ENCODE data around the gene OR4D6. TPM values are rescaled to one million over a fixed set of nuclear protein-coding genes. Genes with fewer than 3 reads are reported as not detected.

Gene OR4D6
- total RNA-seq (2014; rRNA removed; shearing (Covaris generic)) (not detected in 2 replicates), polyA plus RNA-seq (2016; fragmentation: Nextera tagmentation; extraction: Ambion mirVana) (not detected in 2 replicates)

GRCh38 chr11:59456661-59457060, at the start of gene OR4D6:
Gene OR4D6 (plus strand): TSS chr11:59456961. CDS start chr11:59456961, 0 bp downstream.
- in situ Hi-C loops (cut with MboI): no loop called here
- Histone ChIP-seq H3K4me3 (no peak within 1 kb of the TSS), H3K4me1 (ENCODE audit: insufficient read depth) (no peaks in the 10 kb centered on the region), H3K9me3 (ENCODE audit: low read depth) (no peaks in the 10 kb centered on the region), H3K79me2 (ENCODE audit: insufficient read depth) (no peaks in the 10 kb centered on the region), H3K27me3 (replicated peaks; ENCODE audit: insufficient read depth) (no peaks in the 10 kb centered on the region; the same call in 1 of the 2 replicates), H3F3A (ENCODE audit: insufficient read depth) (no peaks in the 10 kb centered on the region), H4K20me1 (ENCODE audit: insufficient read depth) (no peaks in the 10 kb centered on the region), H3K4me2 (ENCODE audit: unreplicated experiment) (no peak within 1 kb of the TSS), H3K9me2 (ENCODE audit: insufficient read depth) (no peaks in the 10 kb centered on the region), H2AFZ (no peak within 1 kb of the TSS), H3K36me3 (ENCODE audit: low read depth) (no peaks in the 10 kb centered on the region), H3K27ac (no peak within 1 kb of the TSS), H3K9ac (no peak within 1 kb of the TSS)
- DNase-seq: no peak
- TF ChIP-seq EZH2phosphoT487 (IDR thresholded peaks at IDR 0.05; ENCODE audit: insufficient read depth, low read depth) (no peak), EZH2 (IDR thresholded peaks at IDR 0.05; ENCODE audit: insufficient read depth, poor library complexity, severe bottlenecking) (no peak)
- 3 to 8% methylated on average over 2 of the region's 2 CpGs for WGBS, 2 experiments (ENCODE audit: low coverage in 1 of 2, low lambda C conversion rate in 2 of 2, missing lambda C conversion rate in 2 of 2)

GRCh38 chr11:59413646-59414045, 43.1 kb upstream of the OR4D6 start:
- WGBS, 2 experiments (ENCODE audit: low coverage in 1 of 2, low lambda C conversion rate in 2 of 2, missing lambda C conversion rate in 2 of 2): 8 to 19% methylated on average over 2 of the region's 2 CpGs

GRCh38 chr11:59415111-59415510, 41.6 kb upstream of the OR4D6 start:
- H3K27ac ChIP-seq: no peak overlapping the region
- TF ChIP-seq EZH2 (IDR thresholded peaks at IDR 0.05; ENCODE audit: insufficient read depth, poor library complexity, severe bottlenecking) (no peak), EZH2phosphoT487 (IDR thresholded peaks at IDR 0.05; ENCODE audit: insufficient read depth, low read depth) (no peak)
- H3K4me2 ChIP-seq (ENCODE audit: unreplicated experiment): no peak overlapping the region
- in situ Hi-C loops (cut with MboI): no loop called here
- H3K79me2 ChIP-seq (ENCODE audit: insufficient read depth): no peaks in the 10 kb centered on the region
- no peaks in the 10 kb centered on the region; the same call in 1 of the 2 replicates for H3K27me3 ChIP-seq (replicated peaks; ENCODE audit: insufficient read depth)
- no peaks in the 10 kb centered on the region for H4K20me1 ChIP-seq (ENCODE audit: insufficient read depth)
- WGBS, 2 experiments (ENCODE audit: low coverage in 1 of 2, low lambda C conversion rate in 2 of 2, missing lambda C conversion rate in 2 of 2): 0% methylated on average over 1 of the region's 1 CpG
- no peaks in the 10 kb centered on the region for H3K4me1 ChIP-seq (ENCODE audit: insufficient read depth)
- no peaks in the 10 kb centered on the region for H3K9me3 ChIP-seq (ENCODE audit: low read depth)
- no peaks in the 10 kb centered on the region for H3F3A ChIP-seq (ENCODE audit: insufficient read depth)
- no peak overlapping the region for H3K4me3 ChIP-seq
- no peak overlapping the region for H2AFZ ChIP-seq
- H3K9me2 ChIP-seq (ENCODE audit: insufficient read depth): no peaks in the 10 kb centered on the region
- no peak for DNase-seq
- no peaks in the 10 kb centered on the region for H3K36me3 ChIP-seq (ENCODE audit: low read depth)
- no peak overlapping the region for H3K9ac ChIP-seq

More at GRCh38 chr11:59413646-59414045, 43.1 kb upstream of the OR4D6 start:
- no peaks in the 10 kb centered on the region for H3F3A ChIP-seq (ENCODE audit: insufficient read depth)
- no peaks in the 10 kb centered on the region for H3K9me3 ChIP-seq (ENCODE audit: low read depth)
- H3K4me1 ChIP-seq (ENCODE audit: insufficient read depth): no peaks in the 10 kb centered on the region
- H3K79me2 ChIP-seq (ENCODE audit: insufficient read depth): no peaks in the 10 kb centered on the region
- no peak overlapping the region for H3K4me2 ChIP-seq (ENCODE audit: unreplicated experiment)
- H3K9me2 ChIP-seq (ENCODE audit: insufficient read depth): no peaks in the 10 kb centered on the region
- no peak overlapping the region for H2AFZ ChIP-seq
- in situ Hi-C loops (cut with MboI): no loop called here
- H3K27me3 ChIP-seq (replicated peaks; ENCODE audit: insufficient read depth): no peaks in the 10 kb centered on the region
- no peak for TF ChIP-seq EZH2 (IDR thresholded peaks at IDR 0.05; ENCODE audit: insufficient read depth, poor library complexity, severe bottlenecking)
- TF ChIP-seq EZH2phosphoT487 (IDR thresholded peaks at IDR 0.05; ENCODE audit: insufficient read depth, low read depth): no peak
- no peaks in the 10 kb centered on the region for H3K36me3 ChIP-seq (ENCODE audit: low read depth)
- no peak overlapping the region for H3K4me3 ChIP-seq
- H4K20me1 ChIP-seq (ENCODE audit: insufficient read depth): no peaks in the 10 kb centered on the region
- no peak overlapping the region for H3K27ac ChIP-seq
- no peak for DNase-seq
- no peak overlapping the region for H3K9ac ChIP-seq

GRCh38 chr11:59416613-59417012, 40.1 kb upstream of the OR4D6 start:
- H3K4me3 ChIP-seq: no peak overlapping the region
- TF ChIP-seq EZH2phosphoT487 (IDR thresholded peaks at IDR 0.05; ENCODE audit: insufficient read depth, low read depth) (no peak), EZH2 (IDR thresholded peaks at IDR 0.05; ENCODE audit: insufficient read depth, poor library complexity, severe bottlenecking) (no peak)
- no peaks in the 10 kb centered on the region for H4K20me1 ChIP-seq (ENCODE audit: insufficient read depth)
- WGBS, 2 experiments (ENCODE audit: low coverage in 1 of 2, low lambda C conversion rate in 2 of 2, missing lambda C conversion rate in 2 of 2): 60 to 63% methylated on average over 5 of the region's 5 CpGs
- H3K9me3 ChIP-seq (ENCODE audit: low read depth): no peaks in the 10 kb centered on the region
- H3K9me2 ChIP-seq (ENCODE audit: insufficient read depth): no peaks in the 10 kb centered on the region
- no peaks in the 10 kb centered on the region for H3K79me2 ChIP-seq (ENCODE audit: insufficient read depth)
- no peak for DNase-seq
- H3K27ac ChIP-seq: no peak overlapping the region
- H3K9ac ChIP-seq: no peak overlapping the region
- H3K27me3 ChIP-seq (replicated peaks; ENCODE audit: insufficient read depth): no peaks in the 10 kb centered on the region; the same call in 1 of the 2 replicates
- H3F3A ChIP-seq (ENCODE audit: insufficient read depth): no peaks in the 10 kb centered on the region
- H3K4me1 ChIP-seq (ENCODE audit: insufficient read depth): no peaks in the 10 kb centered on the region
- H3K36me3 ChIP-seq (ENCODE audit: low read depth): no peaks in the 10 kb centered on the region
- H3K4me2 ChIP-seq (ENCODE audit: unreplicated experiment): no peak overlapping the region
- in situ Hi-C loops (cut with MboI): no loop called here
- H2AFZ ChIP-seq: no peak overlapping the region

All from GM23248 (cell line).